Activated CD4-positive, CD25-positive, alpha-beta regulatory T cell treated with anti-CD3 and anti-CD28 coated beads, Interleukin-2, amount 50 U/mL, for 24 hours (primary cell): ENCODE data around the gene PANX1.
"Not testable (repeated sequence)": the region's sequence is repeated elsewhere in the genome, so short reads cannot be mapped to it uniquely, and the experiment has no call there.

ENCODE experiments used
- ATAC-seq, 2 donors: fragments of 150-1000 bp; cut with Tn5 transposase; one replicate each; pipeline ENCODE4 v1.10.0; 2021; ENCODE audit warnings: mild to moderate bottlenecking in 1 of 2, moderate library complexity in 1 of 2

PANX1 gene

GRCh38 chr11:94150704-94151685, 22.4 kb downstream of the PANX1 start:
- ATAC-seq = no peak

- peak; percentile 89 to 96 for ATAC-seq
These were observed 23.4 kb downstream of the PANX1 start for GRCh38 chr11:94151903-94152677.

- no peak for ATAC-seq
These were observed 24.0 kb downstream of the PANX1 start for GRCh38 chr11:94152678-94153065.

GRCh38 chr11:94153320-94153719, 24.7 kb downstream of the PANX1 start:
- no peak for ATAC-seq

GRCh38 chr11:94154095-94154856, 25.6 kb downstream of the PANX1 start:
- no peak for ATAC-seq

GRCh38 chr11:94157339-94157738, 28.7 kb downstream of the PANX1 start:
- ATAC-seq = not testable (repeated sequence)

- no peak for ATAC-seq
These were observed 40.2 kb downstream of the PANX1 start for GRCh38 chr11:94168882-94169281.

GRCh38 chr11:94169516-94169915, 40.9 kb downstream of the PANX1 start:
- no peak for ATAC-seq

GRCh38 chr11:94169930-94170545, 41.4 kb downstream of the PANX1 start:
- ATAC-seq = no peak

GRCh38 chr11:94170953-94171352, 42.3 kb downstream of the PANX1 start:
- no peak for ATAC-seq

- no peak for ATAC-seq
These were observed 43.2 kb downstream of the PANX1 start for GRCh38 chr11:94171693-94172440.

- no peak for ATAC-seq
These were observed 46.9 kb downstream of the PANX1 start for GRCh38 chr11:94175535-94175934.

GRCh38 chr11:94178331-94178730, 49.7 kb downstream of the PANX1 start:
- ATAC-seq = no peak

GRCh38 chr11:94179696-94180095, 51.1 kb downstream of the PANX1 start:
- no peak for ATAC-seq

- ATAC-seq = no peak
These were observed 52.9 kb downstream of the PANX1 start for GRCh38 chr11:94181526-94181925.

GRCh38 chr11:94181943-94182342, 53.3 kb downstream of the PANX1 start:
- no peak for ATAC-seq

- ATAC-seq = no peak
These were observed 54.7 kb downstream of the PANX1 start for GRCh38 chr11:94183251-94183885.

- ATAC-seq = no peak
These were observed 55.2 kb downstream of the PANX1 start for GRCh38 chr11:94183886-94184264.

- ATAC-seq = no peak
These were observed 55.7 kb downstream of the PANX1 start for GRCh38 chr11:94184362-94184761.

- no peak for ATAC-seq
These were observed 56.2 kb downstream of the PANX1 start for GRCh38 chr11:94184846-94185245.

GRCh38 chr11:94185416-94186084, 56.9 kb downstream of the PANX1 start:
- ATAC-seq = no peak
